IMR-90 (cell line): ENCODE data around the gene KATNAL2. TPM values are rescaled to one million over a fixed set of nuclear protein-coding genes. Genes with fewer than 3 reads are reported as not detected.

ENCODE experiments used
- BHLHE40 ChIP-seq: fragments of 150-350 bp; IDR thresholded peaks from 2 replicates; pipeline ENCODE4 v1.6.1; 2016; ENCODE audit warnings: mild to moderate bottlenecking, low read depth, low read length
- FOS ChIP-seq: fragments of 150-350 bp; IDR thresholded peaks from 2 replicates; pipeline ENCODE4 v1.6.1; 2016; ENCODE audit warnings: low read depth, low read length
- NFE2L2 ChIP-seq: fragments of 150-350 bp; IDR thresholded peaks from 2 replicates; pipeline ENCODE4 v1.6.1; 2016; ENCODE audit warnings: low read depth, mild to moderate bottlenecking, low read length
- RAD21 ChIP-seq: IDR thresholded peaks from 2 replicates; pipeline ENCODE4 v1.6.1; 2012; ENCODE audit warnings: low read length, improper control_type of control experiment
- polyA plus RNA-seq, 3 experiments: library from polyadenylated mRNA; depleted of rRNA; stranded (reverse); fragments of >200 nt; gene quantifications; 2 replicates each; pipeline ENCODE4 v1.2.3, GENCODE V29; 2012; ENCODE audit warnings: low replicate concordance in 1 of 3
- total RNA-seq: library from RNA; depleted of rRNA; stranded (reverse); fragments of >200 nt; gene quantifications from 2 replicates; pipeline ENCODE4 v1.2.3, GENCODE V29; 2012
- TF ChIP-seq, protein P1 (sequence below): conservative IDR thresholded peaks from 2 replicates; pipeline ENCODE4 v1.5.1; 2012; ENCODE audit warnings: mild to moderate bottlenecking, low read depth, low read length, improper control_type of control experiment

KATNAL2 gene
- total and polyA plus RNA-seq, 2 of the 4 experiments (the other 2 are of a cell fraction) = 0.90 to 2.3 TPM

DNA sequence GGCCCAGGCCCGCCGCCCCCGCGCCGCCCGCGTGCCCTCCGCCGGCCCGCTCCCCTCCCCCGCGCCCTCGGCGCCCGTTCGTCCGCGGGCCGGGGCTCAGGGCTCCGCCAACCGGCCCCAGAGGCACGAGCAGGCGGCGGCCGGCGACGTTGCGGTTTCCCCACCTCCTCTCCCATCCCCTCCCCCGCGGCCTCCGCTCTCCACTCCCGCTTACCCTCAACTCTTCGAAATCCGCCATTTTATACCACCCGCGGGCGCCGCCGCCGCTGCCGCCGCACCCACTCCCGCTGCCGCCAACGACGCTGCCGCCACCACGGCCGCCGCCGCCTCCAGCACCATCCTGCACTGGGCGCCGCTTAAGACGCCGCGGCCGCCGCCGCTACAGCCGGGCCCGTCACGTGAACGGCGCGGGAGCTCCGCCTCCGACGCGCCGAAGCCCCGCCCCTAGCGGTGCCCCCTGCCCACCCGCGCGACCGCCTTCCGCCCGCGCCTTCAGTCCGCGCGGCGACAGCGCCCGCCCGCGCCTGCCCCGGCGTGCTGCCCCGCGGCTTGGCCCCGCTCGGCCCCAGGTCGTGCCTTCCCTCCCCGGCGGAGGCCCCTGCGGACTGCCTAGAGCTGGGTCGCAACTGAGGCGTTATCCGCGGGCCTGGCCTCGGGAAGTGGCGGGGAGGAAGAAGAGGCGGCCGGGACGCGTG is at the start of gene KATNAL2, which contains the start of gene PIAS2 (continued):
- TF ChIP-seq FOS = no peak
- TF ChIP-seq NFE2L2 = no peak
- TF ChIP-seq, protein P1, sequence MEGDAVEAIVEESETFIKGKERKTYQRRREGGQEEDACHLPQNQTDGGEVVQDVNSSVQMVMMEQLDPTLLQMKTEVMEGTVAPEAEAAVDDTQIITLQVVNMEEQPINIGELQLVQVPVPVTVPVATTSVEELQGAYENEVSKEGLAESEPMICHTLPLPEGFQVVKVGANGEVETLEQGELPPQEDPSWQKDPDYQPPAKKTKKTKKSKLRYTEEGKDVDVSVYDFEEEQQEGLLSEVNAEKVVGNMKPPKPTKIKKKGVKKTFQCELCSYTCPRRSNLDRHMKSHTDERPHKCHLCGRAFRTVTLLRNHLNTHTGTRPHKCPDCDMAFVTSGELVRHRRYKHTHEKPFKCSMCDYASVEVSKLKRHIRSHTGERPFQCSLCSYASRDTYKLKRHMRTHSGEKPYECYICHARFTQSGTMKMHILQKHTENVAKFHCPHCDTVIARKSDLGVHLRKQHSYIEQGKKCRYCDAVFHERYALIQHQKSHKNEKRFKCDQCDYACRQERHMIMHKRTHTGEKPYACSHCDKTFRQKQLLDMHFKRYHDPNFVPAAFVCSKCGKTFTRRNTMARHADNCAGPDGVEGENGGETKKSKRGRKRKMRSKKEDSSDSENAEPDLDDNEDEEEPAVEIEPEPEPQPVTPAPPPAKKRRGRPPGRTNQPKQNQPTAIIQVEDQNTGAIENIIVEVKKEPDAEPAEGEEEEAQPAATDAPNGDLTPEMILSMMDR = no peak
- TF ChIP-seq BHLHE40 = peak; percentile 69; the same call in 1 of the 2 replicates
- TF ChIP-seq RAD21 = no peak
